Panc1 (cell line): ENCODE data around the gene TBC1D24. TPM values are rescaled to one million over a fixed set of nuclear protein-coding genes. Genes with fewer than 3 reads are reported as not detected.

Source experiments
- ATAC-seq: fragments of 200-7000 bp; cut with Tn5 transposase; 2 replicates; pipeline ENCODE4 v1.9.1; 2020; ENCODE audit warnings: mild to moderate bottlenecking, moderate library complexity
- BruUV-seq: library from RNA; stranded (reverse); fragments of 400-500 nt; replicated peaks from 2 replicates; lab custom pipeline; 2021; lab: Mats Ljungman, UMichigan
- CTCF ChIA-PET: fragments of 300-600 bp; sonication (Branson Sonifier 250); formaldehyde crosslinking; loops from one replicate; lab custom pipeline; 2022; ENCODE audit warnings: antibody characterized with exemption; lab: Charles Lee
- POLR2A ChIA-PET: fragments of 300-600 bp; sonication (Branson Sonifier 250); formaldehyde crosslinking; loops from one replicate; lab custom pipeline; 2022; ENCODE audit warnings: antibody characterized with exemption; lab: Charles Lee
- DNase-seq: peaks from one replicate; pipeline ENCODE4 v3.0.0-alpha.2; 2010; ENCODE audit warnings: low read depth, low spot score
- H3K27ac ChIP-seq: 2 replicates; pipeline ENCODE4 v1.5.1; 2011; ENCODE audit warnings: mild to moderate bottlenecking, low read length, inconsistent platforms
- H3K27me3 ChIP-seq: fragments of 200-500 bp; sonication (Bioruptor generic); 2 replicates; pipeline ENCODE4 v1.6.0; 2014; ENCODE audit warnings: low read length, inconsistent platforms; ENCODE audit not compliant: control insufficient read depth, insufficient read depth
- H3K36me3 ChIP-seq: fragments of 200-500 bp; sonication (Bioruptor generic); 2 replicates; pipeline ENCODE4 v1.5.1; 2014; ENCODE audit warnings: inconsistent platforms, mild to moderate bottlenecking, low read length, moderate library complexity; ENCODE audit not compliant: control insufficient read depth, insufficient read depth
- H3K4me1 ChIP-seq: 2 replicates; pipeline ENCODE4 v1.5.1; 2011; ENCODE audit warnings: inconsistent platforms, mild to moderate bottlenecking, low read length, moderate library complexity; ENCODE audit not compliant: control insufficient read depth, insufficient read depth
- H3K4me3 ChIP-seq, 2 experiments: 2 replicates each; pipeline ENCODE4 v1.5.1; 2011 to 2012; ENCODE audit warnings: low read depth in 2 of 2, low read length in 2 of 2, mild to moderate bottlenecking in 2 of 2, inconsistent platforms in 1 of 2, moderate library complexity in 1 of 2
- H3K9me3 ChIP-seq: fragments of 200-500 bp; sonication (Bioruptor generic); 2 replicates; pipeline ENCODE4 v1.5.1; 2014; ENCODE audit warnings: low read depth, mild to moderate bottlenecking, inconsistent platforms, low read length, moderate library complexity; ENCODE audit not compliant: control insufficient read depth, insufficient read depth
- POLR2AphosphoS5 ChIP-seq: IDR thresholded peaks from 2 replicates; pipeline ENCODE4 v1.6.1; 2012; ENCODE audit warnings: mild to moderate bottlenecking, low read depth, low read length, moderate library complexity
- REST ChIP-seq, 2 experiments: IDR thresholded peaks; 2 replicates each; pipeline ENCODE4 v1.6.1; 2011 to 2012; ENCODE audit warnings: low read depth in 2 of 2, control low read depth in 1 of 2, low read length in 1 of 2, mild to moderate bottlenecking in 1 of 2, moderate library complexity in 1 of 2; ENCODE audit not compliant: insufficient read depth in 1 of 2
- SIN3A ChIP-seq: IDR thresholded peaks from 2 replicates; pipeline ENCODE4 v1.6.1; 2012; ENCODE audit warnings: low read depth, mild to moderate bottlenecking, low read length, moderate library complexity, borderline replicate concordance; ENCODE audit not compliant: insufficient read depth
- TCF7L2 ChIP-seq: IDR thresholded peaks from 2 replicates; pipeline ENCODE4 v1.6.1; 2011; ENCODE audit warnings: mild to moderate bottlenecking, low read depth, low read length, inconsistent platforms
- in situ Hi-C: cut with HindIII; loops from 2 replicates; pipeline ENCODE4 v1.10.0; 2016; ENCODE audit warnings: low sequenced_read_pairs, low pct_unique_long_range_greater_than_20kb
- intact Hi-C: fragments of 100-400 bp; cut with micrococcal nuclease; formaldehyde crosslinking; loops from one replicate; pipeline ENCODE4 v1.10.0; 2022; ENCODE audit not compliant: unreplicated experiment
- total RNA-seq: library from RNA; stranded (reverse); gene quantifications from one replicate; pipeline ENCODE4 v1.2.1, GENCODE V29; 2021; ENCODE audit not compliant: unreplicated experiment
- TF ChIP-seq, protein P1 (sequence below): fragments of 450-650 bp; IDR thresholded peaks from 2 replicates; pipeline ENCODE4 v1.5.1; 2017; ENCODE audit warnings: mild to moderate bottlenecking

TBC1D24 gene
- total RNA-seq, 1 experiment from 2014 or later, result 26.7 TPM

DNA sequence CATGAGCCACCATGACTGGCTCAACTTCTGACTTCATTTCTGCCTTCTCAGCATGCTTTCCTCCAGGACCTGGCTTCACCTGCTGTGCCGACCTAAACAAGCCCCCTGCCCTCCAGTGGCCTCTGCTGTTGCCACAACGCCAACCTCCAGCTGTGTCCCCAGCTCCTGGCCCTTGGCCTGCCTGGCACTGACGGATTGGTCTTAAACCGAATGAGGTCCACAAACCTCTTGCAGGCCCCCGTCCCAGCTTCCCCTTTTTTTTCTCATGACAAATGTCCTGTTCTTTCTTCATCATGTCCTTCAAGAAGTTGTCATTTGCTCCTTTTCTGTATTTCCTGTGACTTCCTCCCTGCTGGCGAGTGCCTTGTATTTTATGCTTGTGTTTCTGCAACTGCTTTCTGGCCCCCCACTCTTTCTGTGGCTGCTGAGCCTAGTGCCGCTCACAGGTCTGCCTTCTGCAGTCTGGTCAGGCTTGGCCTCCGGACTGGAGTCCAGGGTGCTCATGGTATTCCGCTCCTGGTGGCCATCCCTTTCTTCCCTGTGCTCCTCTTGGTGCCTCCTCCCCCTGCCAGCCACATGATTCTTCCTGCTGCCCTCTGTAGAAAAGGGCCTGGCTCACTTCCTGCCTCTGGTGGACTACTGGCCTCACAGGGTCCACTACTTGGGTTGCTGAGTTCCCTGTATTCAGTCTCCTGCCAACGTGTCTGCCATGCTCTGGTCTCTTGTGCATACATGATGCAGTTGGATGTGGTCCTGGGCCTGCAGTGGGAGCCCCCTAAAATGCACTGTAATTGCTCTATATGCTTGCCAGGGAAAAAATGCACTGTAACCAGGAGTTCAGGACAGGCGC, 41.7 kb downstream of the TBC1D24 start:
- H3K4me1 ChIP-seq, result peaks cover 49% of the 10 kb centered on the region
- peaks cover 2% of the 10 kb centered on the region; the same call in 1 of the 2 replicates for H3K36me3 ChIP-seq
- H3K27me3 ChIP-seq, result no peaks in the 10 kb centered on the region
- POLR2A ChIA-PET, result no interaction called here
- CTCF ChIA-PET, result no interaction called here
- peak overlapping the region in 1 of 2 experiments; percentile 9; a peak in 2 of 4 replicates for H3K4me3 ChIP-seq
- intact Hi-C loops (no loop called here), in situ Hi-C loops (no loop called here)
- ATAC-seq (no peak), DNase-seq (no peak)
- peak overlapping the region; percentile 63 for H3K27ac ChIP-seq
- no peak for TF ChIP-seq REST (IDR thresholded peaks at IDR 0.05; ENCODE audit: insufficient read depth in 1 of 2, low read depth in 2 of 2, low read length in 1 of 2)
- no peak for TF ChIP-seq TCF7L2
- no peak for TF ChIP-seq SIN3A
- no peak for TF ChIP-seq POLR2AphosphoS5
- TF ChIP-seq, protein P1, sequence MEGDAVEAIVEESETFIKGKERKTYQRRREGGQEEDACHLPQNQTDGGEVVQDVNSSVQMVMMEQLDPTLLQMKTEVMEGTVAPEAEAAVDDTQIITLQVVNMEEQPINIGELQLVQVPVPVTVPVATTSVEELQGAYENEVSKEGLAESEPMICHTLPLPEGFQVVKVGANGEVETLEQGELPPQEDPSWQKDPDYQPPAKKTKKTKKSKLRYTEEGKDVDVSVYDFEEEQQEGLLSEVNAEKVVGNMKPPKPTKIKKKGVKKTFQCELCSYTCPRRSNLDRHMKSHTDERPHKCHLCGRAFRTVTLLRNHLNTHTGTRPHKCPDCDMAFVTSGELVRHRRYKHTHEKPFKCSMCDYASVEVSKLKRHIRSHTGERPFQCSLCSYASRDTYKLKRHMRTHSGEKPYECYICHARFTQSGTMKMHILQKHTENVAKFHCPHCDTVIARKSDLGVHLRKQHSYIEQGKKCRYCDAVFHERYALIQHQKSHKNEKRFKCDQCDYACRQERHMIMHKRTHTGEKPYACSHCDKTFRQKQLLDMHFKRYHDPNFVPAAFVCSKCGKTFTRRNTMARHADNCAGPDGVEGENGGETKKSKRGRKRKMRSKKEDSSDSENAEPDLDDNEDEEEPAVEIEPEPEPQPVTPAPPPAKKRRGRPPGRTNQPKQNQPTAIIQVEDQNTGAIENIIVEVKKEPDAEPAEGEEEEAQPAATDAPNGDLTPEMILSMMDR, result no peak
- no TSS peak for BruUV-seq
- H3K9me3 ChIP-seq, result no peaks in the 10 kb centered on the region

DNA sequence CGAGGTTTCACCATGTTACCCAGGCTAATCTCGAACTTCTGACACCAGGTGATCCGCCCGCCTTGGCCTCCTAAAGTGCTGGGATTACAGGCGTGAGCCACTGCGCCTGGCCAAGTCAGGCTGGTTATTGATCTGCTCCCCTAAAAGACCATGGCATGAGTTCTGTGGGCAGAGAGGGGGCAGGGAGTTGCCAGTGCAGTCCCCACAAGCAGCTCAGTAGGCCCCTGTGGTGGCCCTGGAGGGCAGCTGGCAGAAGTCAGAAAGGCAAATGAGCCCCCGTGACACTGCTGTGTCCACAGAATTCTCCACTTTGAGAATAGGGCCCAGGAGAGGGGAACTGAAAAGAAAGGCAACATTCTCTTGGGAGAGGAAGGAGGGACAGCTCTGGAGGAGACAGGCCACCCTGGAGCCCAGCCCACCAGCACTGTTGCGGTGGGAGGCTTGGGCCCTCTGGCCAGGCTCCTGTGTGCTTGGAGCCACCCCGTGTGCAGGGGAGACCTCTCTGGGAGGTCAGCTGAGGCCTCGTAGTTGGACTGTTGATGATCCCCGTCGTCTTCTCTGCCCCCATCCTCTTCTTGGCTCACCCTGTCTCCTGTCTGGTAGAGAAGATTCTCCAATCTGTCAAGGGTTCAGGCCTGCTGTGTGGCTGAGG, 43.2 kb downstream of the TBC1D24 start:
- ChIA-PET CTCF (no interaction called here), POLR2A (no interaction called here)
- Histone ChIP-seq H3K36me3 (peaks cover 2% of the 10 kb centered on the region; the same call in 1 of the 2 replicates), H3K27me3 (no peaks in the 10 kb centered on the region), H3K4me1 (peaks cover 45% of the 10 kb centered on the region), H3K27ac (peak overlapping the region; percentile 66), H3K4me3 (no peak overlapping the region), H3K9me3 (no peaks in the 10 kb centered on the region)
- ATAC-seq, result no peak
- BruUV-seq, result no TSS peak
- DNase-seq, result no peak
- in situ Hi-C loops, result no loop called here
- intact Hi-C loops, result no loop called here
- TF ChIP-seq REST (IDR thresholded peaks at IDR 0.05; ENCODE audit: insufficient read depth in 1 of 2, low read depth in 2 of 2, low read length in 1 of 2) (no peak), TCF7L2 (no peak), POLR2AphosphoS5 (no peak), SIN3A (no peak)
- TF ChIP-seq, protein P1, result no peak
